ENCODE measurements around the gene ADGRD1.

ADGRD1 gene

DNA sequence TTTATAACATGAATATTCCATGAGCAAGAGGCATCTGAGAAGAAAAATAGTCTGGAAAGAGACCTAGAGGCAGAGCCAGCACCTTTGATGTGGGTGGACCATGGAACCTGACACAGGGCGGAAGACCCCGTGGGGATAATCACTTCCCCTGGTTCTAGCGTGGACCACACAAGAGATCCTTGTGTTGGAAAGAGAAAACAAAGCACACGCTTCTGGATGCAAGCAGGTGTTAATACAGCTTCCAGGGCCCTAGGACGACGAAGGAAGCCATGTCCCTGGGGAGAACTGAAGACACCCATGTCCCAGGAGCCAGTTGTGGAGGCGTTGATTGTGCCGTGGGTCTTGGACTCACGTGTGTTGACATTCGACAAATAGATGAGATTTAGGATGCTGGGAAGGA lies 102.9 kb downstream of the ADGRD1 start:
- Histone ChIP-seq H4K20me1 (ENCODE audit: control insufficient read depth, insufficient read depth, low read depth, low read length) (no peaks in the 10 kb centered on the region), H3K9me3 (ENCODE audit: control insufficient read depth, insufficient read depth, low read length) (no peaks in the 10 kb centered on the region), H3K36me3 (ENCODE audit: control insufficient read depth, low read length) (no peaks in the 10 kb centered on the region), H3K4me3 (ENCODE audit: low read length) (no peak overlapping the region), H3K27ac (ENCODE audit: low read depth, low read length) (no peak overlapping the region), H3K4me2 (ENCODE audit: low read length) (no peak overlapping the region), H3F3A (ENCODE audit: control insufficient read depth, insufficient read depth) (no peaks in the 10 kb centered on the region), H3K27me3 (ENCODE audit: control insufficient read depth, low read length) (peaks cover 29% of the 10 kb centered on the region), H3K9me2 (replicated peaks; ENCODE audit: control insufficient read depth, low read length) (no peaks in the 10 kb centered on the region), H3K79me2 (ENCODE audit: control insufficient read depth, low read length) (no peaks in the 10 kb centered on the region), H3K4me1 (ENCODE audit: control insufficient read depth, low read length) (peaks cover 7% of the 10 kb centered on the region)
- TF ChIP-seq, protein P1, sequence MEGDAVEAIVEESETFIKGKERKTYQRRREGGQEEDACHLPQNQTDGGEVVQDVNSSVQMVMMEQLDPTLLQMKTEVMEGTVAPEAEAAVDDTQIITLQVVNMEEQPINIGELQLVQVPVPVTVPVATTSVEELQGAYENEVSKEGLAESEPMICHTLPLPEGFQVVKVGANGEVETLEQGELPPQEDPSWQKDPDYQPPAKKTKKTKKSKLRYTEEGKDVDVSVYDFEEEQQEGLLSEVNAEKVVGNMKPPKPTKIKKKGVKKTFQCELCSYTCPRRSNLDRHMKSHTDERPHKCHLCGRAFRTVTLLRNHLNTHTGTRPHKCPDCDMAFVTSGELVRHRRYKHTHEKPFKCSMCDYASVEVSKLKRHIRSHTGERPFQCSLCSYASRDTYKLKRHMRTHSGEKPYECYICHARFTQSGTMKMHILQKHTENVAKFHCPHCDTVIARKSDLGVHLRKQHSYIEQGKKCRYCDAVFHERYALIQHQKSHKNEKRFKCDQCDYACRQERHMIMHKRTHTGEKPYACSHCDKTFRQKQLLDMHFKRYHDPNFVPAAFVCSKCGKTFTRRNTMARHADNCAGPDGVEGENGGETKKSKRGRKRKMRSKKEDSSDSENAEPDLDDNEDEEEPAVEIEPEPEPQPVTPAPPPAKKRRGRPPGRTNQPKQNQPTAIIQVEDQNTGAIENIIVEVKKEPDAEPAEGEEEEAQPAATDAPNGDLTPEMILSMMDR (IDR thresholded peaks at IDR 0.05; ENCODE audit: low read depth, low read length, poor library complexity, severe bottlenecking), result no peak
- TF ChIP-seq EZH2phosphoT487 (IDR thresholded peaks at IDR 0.05; ENCODE audit: borderline replicate concordance, low read length), result no peak

DNA sequence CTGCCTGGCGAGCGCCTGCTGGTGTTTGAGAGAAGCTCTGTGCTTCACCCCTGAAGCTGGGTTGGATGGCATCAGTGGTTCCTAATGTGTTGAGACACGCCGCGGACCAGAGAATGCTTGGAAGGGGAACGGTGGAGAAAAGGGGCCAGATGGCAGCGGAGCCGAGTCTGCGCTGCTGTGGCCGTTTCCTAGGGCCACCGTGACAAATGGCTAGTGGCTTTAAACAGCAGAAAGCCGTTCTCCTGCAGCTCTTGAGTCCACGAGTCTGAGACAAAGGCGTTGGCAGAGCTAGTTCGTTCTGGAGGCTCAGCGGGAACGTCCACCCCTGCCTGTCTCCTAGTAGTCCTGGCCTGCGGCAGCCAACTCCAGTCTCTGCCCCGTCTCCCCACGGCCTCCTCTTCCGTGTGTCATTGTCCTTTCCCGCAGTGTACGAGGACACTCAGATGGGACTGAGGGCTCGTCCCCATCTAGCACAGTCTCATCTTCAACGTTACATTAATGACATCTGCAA lies 103.6 kb downstream of the ADGRD1 start:
- no peaks in the 10 kb centered on the region for H3K9me3 ChIP-seq (ENCODE audit: control insufficient read depth, insufficient read depth, low read length)
- H3K4me1 ChIP-seq (ENCODE audit: control insufficient read depth, low read length), result peaks cover 7% of the 10 kb centered on the region
- no peak overlapping the region for H3K4me3 ChIP-seq (ENCODE audit: low read length)
- TF ChIP-seq, protein P1 (IDR thresholded peaks at IDR 0.05; ENCODE audit: low read depth, low read length, poor library complexity, severe bottlenecking), result no peak
- no peak for TF ChIP-seq EZH2phosphoT487 (IDR thresholded peaks at IDR 0.05; ENCODE audit: borderline replicate concordance, low read length)
- no peaks in the 10 kb centered on the region for H3K36me3 ChIP-seq (ENCODE audit: control insufficient read depth, low read length)
- no peak overlapping the region for H3K27ac ChIP-seq (ENCODE audit: low read depth, low read length)
- H3K27me3 ChIP-seq (ENCODE audit: control insufficient read depth, low read length), result peaks cover 29% of the 10 kb centered on the region
- no peak overlapping the region for H3K4me2 ChIP-seq (ENCODE audit: low read length)
- no peaks in the 10 kb centered on the region for H3K9me2 ChIP-seq (replicated peaks; ENCODE audit: control insufficient read depth, low read length)
- H3F3A ChIP-seq (ENCODE audit: control insufficient read depth, insufficient read depth), result no peaks in the 10 kb centered on the region
- no peaks in the 10 kb centered on the region for H4K20me1 ChIP-seq (ENCODE audit: control insufficient read depth, insufficient read depth, low read depth, low read length)
- H3K79me2 ChIP-seq (ENCODE audit: control insufficient read depth, low read length), result no peaks in the 10 kb centered on the region

DNA sequence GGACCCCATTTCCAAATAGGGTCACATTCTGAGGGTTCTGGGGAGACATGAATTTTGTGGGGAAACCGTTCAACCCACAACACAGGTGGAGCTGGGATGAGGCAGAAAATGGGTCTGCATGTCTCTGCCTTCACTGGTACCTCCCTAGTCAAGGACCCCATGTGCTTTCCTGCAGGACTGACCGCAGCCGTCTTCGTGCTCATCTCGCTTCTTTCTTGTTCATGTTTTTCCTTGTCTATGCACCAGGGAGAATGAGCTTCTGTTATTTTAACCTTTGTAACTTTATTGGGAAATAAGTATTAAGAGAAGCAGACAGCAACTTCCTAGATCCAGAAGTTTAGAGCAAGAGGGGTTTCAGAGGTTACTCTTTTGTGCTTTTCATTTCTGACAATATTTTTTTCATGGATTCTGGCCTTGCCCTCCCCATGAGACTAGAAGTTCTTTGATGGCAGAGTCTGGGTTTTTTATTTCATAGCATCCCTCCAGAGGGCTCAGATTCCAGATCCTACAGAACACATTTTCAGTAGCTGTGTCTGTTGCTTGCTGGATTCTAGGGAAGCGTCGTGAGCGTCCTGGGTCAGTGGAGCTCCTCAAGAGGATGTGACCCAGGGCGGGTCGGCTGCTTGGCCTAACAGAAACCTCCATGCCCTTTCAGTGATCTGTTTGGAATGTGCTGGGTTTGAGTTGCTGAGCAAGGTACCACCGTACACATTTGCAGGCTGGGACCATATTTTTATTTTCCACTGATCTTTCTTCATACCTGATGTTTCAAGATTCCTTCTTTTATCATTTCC lies 104.2 kb downstream of the ADGRD1 start:
- Histone ChIP-seq H3F3A (ENCODE audit: control insufficient read depth, insufficient read depth) (no peaks in the 10 kb centered on the region), H3K9me3 (ENCODE audit: control insufficient read depth, insufficient read depth, low read length) (no peaks in the 10 kb centered on the region), H3K4me3 (ENCODE audit: low read length) (no peak overlapping the region), H3K4me1 (ENCODE audit: control insufficient read depth, low read length) (peaks cover 7% of the 10 kb centered on the region), H3K27ac (ENCODE audit: low read depth, low read length) (no peak overlapping the region), H3K27me3 (ENCODE audit: control insufficient read depth, low read length) (peaks cover 29% of the 10 kb centered on the region), H3K9me2 (replicated peaks; ENCODE audit: control insufficient read depth, low read length) (no peaks in the 10 kb centered on the region), H3K4me2 (ENCODE audit: low read length) (no peak overlapping the region), H3K36me3 (ENCODE audit: control insufficient read depth, low read length) (no peaks in the 10 kb centered on the region), H4K20me1 (ENCODE audit: control insufficient read depth, insufficient read depth, low read depth, low read length) (no peaks in the 10 kb centered on the region), H3K79me2 (ENCODE audit: control insufficient read depth, low read length) (no peaks in the 10 kb centered on the region)
- TF ChIP-seq, protein P1 (IDR thresholded peaks at IDR 0.05; ENCODE audit: low read depth, low read length, poor library complexity, severe bottlenecking), result no peak
- TF ChIP-seq EZH2phosphoT487 (IDR thresholded peaks at IDR 0.05; ENCODE audit: borderline replicate concordance, low read length), result no peak
